HFFc6 (cell line): ENCODE results near the gene NUDT17. TPM values are rescaled to one million over a fixed set of nuclear protein-coding genes. Genes with fewer than 3 reads are reported as not detected.

Experiments used
- DNase-seq: peaks from one replicate; pipeline ENCODE4 v3.0.0-alpha.2; 2018
- H3K27ac Mint-ChIP-seq: 2 replicates; pipeline ENCODE4 v1.8.0; 2020; ENCODE audit warnings: mild to moderate bottlenecking, mixed read lengths
- H3K27me3 Mint-ChIP-seq: 2 replicates; pipeline ENCODE4 v1.8.0; 2021; ENCODE audit warnings: mild to moderate bottlenecking, moderate library complexity, mixed read lengths; ENCODE audit not compliant: insufficient read depth
- H3K36me3 Mint-ChIP-seq: 2 replicates; pipeline ENCODE4 v1.8.0; 2021; ENCODE audit warnings: low read depth, mixed read lengths
- H3K4me1 Mint-ChIP-seq: 2 replicates; pipeline ENCODE4 v1.8.0; 2020; ENCODE audit warnings: low read depth, mixed read lengths
- H3K4me3 Mint-ChIP-seq: 2 replicates; pipeline ENCODE4 v1.8.0; 2020; ENCODE audit warnings: mild to moderate bottlenecking, moderate library complexity, mixed read lengths
- H3K9me3 Mint-ChIP-seq: 2 replicates; pipeline ENCODE4 v1.8.0; 2020; ENCODE audit warnings: mild to moderate bottlenecking, mixed read lengths
- long read RNA-seq: library from polyadenylated mRNA; unstranded; transcript quantifications from one replicate; pipeline ENCODE4 v2.0.0, GENCODE V29; 2019
- total RNA-seq, 6 experiments: library from RNA; stranded (reverse); fragmentation: NEBNext Ultra II Directional; extraction: Animal tissue kit (Norgen Biotek cat#: 25700); gene quantifications; 2 replicates in 1 of 6; 3 replicates in 5 of 6; pipeline ENCODE4 v1.2.3, GENCODE V29; 2021
- TF ChIP-seq, protein P1 (sequence below): fragments of 200-600 bp; sonication (generic); IDR thresholded peaks from 2 replicates; pipeline ENCODE4 v1.5.0; 2021; ENCODE audit warnings: antibody characterized with exemption, mild to moderate bottlenecking

Gene NUDT17
- 1 to 10 TPM; 2.4 to 4.5 (median 3.6) TPM for total RNA-seq
- long read RNA-seq, partial matches to known transcripts = 0 of 3 reads
- long read RNA-seq, other reads (novel, unspliced or antisense) = 2 of 3 reads

DNA sequence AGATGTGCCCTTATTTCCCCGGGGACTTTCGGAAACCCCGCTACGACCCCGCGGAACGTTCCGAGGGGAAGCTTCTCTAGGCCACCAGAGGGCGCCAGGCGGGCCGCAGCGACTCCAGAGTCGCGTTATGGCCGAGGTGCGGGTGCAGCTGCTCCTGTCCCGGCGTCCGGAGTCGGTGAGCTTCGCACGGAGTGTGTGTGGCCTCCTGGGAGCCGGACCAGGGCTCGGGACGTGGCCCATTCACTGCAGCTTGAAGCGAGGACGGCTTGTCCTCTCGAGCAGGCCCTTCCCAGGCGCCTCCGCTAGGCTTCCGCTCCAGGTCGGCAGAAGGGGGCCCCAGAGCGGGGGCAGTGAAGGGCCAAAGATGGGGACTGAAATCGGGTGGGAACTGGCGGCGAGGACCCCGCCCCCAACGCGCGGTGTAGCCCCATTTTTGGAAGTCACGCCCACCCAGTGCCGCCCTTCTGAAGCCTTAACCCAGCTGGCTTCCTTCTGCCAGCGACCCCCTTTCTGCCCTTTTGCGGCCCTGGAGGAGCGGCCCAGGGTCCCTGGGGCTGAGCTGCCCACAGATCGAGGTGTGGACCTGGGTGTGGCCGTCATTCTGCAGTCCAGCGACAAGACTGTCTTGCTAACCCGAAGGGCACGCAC is at the start of gene NUDT17:
TSS of gene NUDT17 (plus strand) at position 117 of the 648 bp plus-strand sequence. CDS start at position 128, 11 bp downstream.
- TF ChIP-seq, protein P1, sequence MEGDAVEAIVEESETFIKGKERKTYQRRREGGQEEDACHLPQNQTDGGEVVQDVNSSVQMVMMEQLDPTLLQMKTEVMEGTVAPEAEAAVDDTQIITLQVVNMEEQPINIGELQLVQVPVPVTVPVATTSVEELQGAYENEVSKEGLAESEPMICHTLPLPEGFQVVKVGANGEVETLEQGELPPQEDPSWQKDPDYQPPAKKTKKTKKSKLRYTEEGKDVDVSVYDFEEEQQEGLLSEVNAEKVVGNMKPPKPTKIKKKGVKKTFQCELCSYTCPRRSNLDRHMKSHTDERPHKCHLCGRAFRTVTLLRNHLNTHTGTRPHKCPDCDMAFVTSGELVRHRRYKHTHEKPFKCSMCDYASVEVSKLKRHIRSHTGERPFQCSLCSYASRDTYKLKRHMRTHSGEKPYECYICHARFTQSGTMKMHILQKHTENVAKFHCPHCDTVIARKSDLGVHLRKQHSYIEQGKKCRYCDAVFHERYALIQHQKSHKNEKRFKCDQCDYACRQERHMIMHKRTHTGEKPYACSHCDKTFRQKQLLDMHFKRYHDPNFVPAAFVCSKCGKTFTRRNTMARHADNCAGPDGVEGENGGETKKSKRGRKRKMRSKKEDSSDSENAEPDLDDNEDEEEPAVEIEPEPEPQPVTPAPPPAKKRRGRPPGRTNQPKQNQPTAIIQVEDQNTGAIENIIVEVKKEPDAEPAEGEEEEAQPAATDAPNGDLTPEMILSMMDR = peak; percentile 96
- H3K27me3 Mint-ChIP-seq = peaks cover 4% of the 10 kb centered on the region; the same call in 1 of the 2 replicates
- peaks cover 27% of the 10 kb centered on the region for H3K4me1 Mint-ChIP-seq
- no peak within 1 kb of the TSS for H3K4me3 Mint-ChIP-seq
- peaks cover 18% of the 10 kb centered on the region for H3K36me3 Mint-ChIP-seq
- H3K9me3 Mint-ChIP-seq = no peaks in the 10 kb centered on the region
- H3K27ac Mint-ChIP-seq = no peak within 1 kb of the TSS
- DNase-seq = peak; percentile 64

GRCh38 chr1:145796753-145797152 is 48.7 kb upstream of the NUDT17 start:
- peaks cover 67% of the 10 kb centered on the region for H3K36me3 Mint-ChIP-seq
- peaks cover 22% of the 10 kb centered on the region for H3K9me3 Mint-ChIP-seq
- no peaks in the 10 kb centered on the region for H3K27me3 Mint-ChIP-seq
- no peak for DNase-seq
- H3K27ac Mint-ChIP-seq = no peak overlapping the region
- TF ChIP-seq, protein P1 = no peak
- no peak overlapping the region for H3K4me3 Mint-ChIP-seq
- H3K4me1 Mint-ChIP-seq = peaks cover 26% of the 10 kb centered on the region

DNA sequence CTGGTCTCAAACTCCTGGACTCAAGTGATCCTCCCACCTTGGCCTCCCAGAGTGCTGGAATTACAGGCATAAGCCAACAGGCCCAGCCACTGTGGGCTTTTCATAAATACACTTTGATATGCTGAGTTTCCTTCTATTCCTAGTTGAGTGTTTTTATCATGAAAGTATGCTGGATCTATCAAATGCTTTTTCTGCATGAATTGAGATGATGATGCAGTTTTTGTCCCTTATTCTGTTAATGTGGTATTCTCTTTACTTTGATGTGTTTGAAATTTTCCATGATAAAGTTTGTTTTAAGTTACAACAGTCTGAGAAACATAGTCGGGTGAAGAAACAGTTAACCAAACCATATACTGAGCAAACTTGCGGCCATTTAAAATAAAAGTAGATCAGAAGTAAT is 45.6 kb upstream of the NUDT17 start:
- Mint-ChIP-seq H3K4me3 (no peak overlapping the region), H3K36me3 (peaks cover 62% of the 10 kb centered on the region), H3K27ac (no peak overlapping the region), H3K27me3 (no peaks in the 10 kb centered on the region), H3K4me1 (peaks cover 49% of the 10 kb centered on the region), H3K9me3 (peaks cover 22% of the 10 kb centered on the region)
- TF ChIP-seq, protein P1 = no peak
- DNase-seq = no peak

- no peak overlapping the region for H3K27ac Mint-ChIP-seq
- no peak for DNase-seq
- H3K4me3 Mint-ChIP-seq = no peak overlapping the region
These were observed 41.0 kb upstream of the NUDT17 start for GRCh38 chr1:145804235-145805045.

GRCh38 chr1:145805057-145805456 is 40.4 kb upstream of the NUDT17 start:
- H3K4me1 Mint-ChIP-seq = peaks cover 65% of the 10 kb centered on the region
- H3K36me3 Mint-ChIP-seq = peaks cover 15% of the 10 kb centered on the region
- H3K27me3 Mint-ChIP-seq = no peaks in the 10 kb centered on the region
- H3K4me3 Mint-ChIP-seq = no peak overlapping the region
- DNase-seq = no peak
- H3K9me3 Mint-ChIP-seq = no peaks in the 10 kb centered on the region
- TF ChIP-seq, protein P1 = no peak
- no peak overlapping the region for H3K27ac Mint-ChIP-seq

More at GRCh38 chr1:145804235-145805045, 41.0 kb upstream of the NUDT17 start:
- Mint-ChIP-seq H3K27me3 (no peaks in the 10 kb centered on the region), H3K4me1 (peaks cover 72% of the 10 kb centered on the region), H3K36me3 (peaks cover 22% of the 10 kb centered on the region), H3K9me3 (no peaks in the 10 kb centered on the region)
- TF ChIP-seq, protein P1 = no peak
